Fibroblast of the conjunctiva (primary cell): ENCODE results near the gene ADGRV1.

Experiments used
- DNase-seq: peaks from one replicate; pipeline ENCODE4 v3.0.0-alpha.2; 2010; ENCODE audit warnings: low read depth

ADGRV1 gene

DNA sequence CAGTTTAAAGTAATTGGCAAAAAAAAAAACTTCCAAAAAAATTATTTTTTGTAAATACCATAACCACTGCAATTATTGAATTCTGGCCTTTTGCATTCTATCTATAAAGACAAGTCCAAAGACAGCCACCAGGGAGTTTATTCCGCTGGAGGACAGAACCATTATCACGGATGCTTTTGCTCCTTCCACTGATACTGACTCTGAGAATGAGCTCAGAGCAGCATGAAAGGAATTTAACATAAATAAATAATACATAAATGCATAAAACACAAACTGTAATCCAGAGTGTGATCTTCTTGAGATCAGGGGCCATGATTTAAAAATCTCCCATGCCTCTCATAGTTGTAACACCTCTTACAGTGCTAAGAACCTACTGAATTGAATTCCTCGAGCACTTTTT, 559.8 kb downstream of the ADGRV1 start:
- no peak for DNase-seq

DNA sequence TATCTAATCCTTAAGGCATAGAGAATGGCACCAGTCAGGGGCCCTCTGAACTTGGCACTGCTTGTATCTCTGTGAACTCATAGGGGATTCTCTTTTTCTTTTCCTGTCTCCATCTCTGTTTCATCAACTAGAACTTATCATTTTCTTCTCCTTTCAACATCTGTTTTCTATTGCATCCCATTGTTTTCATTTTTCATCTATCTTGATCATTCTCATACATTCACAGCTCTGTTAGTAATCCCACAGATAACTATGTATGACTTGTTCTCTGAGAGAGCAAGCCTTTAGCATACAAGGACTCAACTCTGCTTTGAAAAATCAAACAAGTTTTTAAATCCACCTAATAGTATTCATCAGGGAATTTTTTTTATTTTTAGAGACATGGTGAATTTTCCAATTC, 560.2 kb downstream of the ADGRV1 start:
- DNase-seq = peak; percentile 21

DNA sequence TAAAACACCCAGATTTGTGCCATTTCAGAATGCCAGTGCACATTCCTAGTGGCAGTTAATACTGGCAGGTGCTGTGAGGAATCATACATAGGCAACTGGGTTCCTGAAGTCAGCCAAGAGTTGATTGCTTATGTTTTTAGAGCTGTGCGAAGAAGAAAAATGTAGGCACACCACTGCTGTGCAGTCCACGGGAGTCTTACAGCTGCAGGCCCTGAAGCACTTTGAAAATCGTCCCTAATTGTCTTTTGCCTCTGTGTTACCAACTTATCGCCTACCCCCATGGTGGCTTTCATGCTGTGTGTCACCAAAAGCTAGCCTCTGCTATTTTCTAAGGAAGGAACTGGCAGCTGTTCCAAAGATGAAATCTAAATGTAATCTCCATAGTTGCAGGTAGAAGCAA, 560.6 kb downstream of the ADGRV1 start:
- DNase-seq = no peak

DNA sequence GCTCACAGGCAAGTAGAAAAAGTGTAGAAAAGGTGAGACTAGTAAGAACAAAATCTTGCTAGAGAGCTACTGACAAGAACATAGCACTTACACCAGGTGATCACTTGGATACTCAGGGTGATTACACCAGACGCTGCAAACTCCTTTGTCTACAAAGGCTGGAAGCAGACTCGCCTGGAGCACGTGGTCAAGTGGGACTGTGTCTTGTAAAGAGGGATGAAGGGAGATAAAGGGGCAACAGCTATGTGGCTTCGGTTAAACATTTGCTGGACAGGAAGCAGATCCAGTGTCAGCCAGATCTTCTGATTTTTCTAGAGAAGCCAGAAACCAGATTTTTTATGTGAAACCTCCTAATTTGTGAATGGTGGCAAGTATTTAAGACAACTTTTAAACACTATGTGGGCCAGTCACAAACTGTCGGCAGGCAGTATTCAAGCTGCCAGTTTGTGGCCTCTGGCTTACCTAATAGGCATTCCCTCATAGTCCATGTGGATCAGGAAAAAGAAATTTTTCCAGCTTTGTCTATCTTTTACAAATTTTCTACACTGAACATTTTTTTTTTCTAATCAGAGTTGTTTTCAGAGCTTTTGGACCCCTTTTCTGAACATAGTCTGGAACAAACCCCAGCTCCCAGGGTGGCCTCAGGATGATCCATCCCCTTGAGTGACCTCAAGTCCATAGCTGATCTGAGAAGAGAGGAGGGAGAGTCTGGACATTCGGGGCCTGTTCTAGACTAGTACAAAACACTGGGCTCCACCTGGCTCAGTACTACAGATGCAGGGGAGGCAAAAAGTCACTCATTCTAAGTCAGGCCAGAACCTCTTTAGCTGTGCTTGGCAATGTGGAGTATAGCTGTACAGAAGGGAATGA, 561.6 kb downstream of the ADGRV1 start:
- DNase-seq = no peak

DNA sequence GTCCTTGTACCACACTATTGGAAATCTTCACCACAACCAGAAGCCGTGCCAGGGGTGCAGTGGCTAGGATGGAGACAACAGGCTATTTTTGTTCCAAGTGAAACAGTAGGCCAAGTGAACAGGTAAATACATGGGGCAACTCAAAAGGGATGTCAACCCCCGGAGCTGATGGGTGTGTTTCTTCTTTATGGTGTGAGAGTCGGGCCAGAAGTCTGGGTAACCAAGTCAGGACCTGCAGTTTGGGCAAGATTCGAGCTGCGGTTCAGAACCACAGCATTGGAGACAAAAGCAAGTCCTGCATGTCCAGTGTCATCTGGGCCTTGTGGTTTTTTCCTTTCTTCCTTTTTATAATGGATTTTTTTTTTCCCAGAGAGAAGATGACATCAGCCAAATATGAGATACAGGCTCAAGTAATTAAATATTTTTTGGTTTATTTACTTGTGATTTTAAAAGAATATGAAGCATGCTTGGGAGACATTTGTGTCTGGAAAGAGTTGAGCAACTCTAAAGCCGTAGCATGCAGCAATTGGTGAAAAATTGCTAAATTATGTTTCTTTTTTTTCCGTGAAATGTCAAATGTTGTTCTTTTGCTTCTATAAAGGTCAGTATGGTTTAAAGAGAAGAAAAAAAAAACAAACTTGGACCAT, 562.9 kb downstream of the ADGRV1 start:
- DNase-seq = no peak

DNA sequence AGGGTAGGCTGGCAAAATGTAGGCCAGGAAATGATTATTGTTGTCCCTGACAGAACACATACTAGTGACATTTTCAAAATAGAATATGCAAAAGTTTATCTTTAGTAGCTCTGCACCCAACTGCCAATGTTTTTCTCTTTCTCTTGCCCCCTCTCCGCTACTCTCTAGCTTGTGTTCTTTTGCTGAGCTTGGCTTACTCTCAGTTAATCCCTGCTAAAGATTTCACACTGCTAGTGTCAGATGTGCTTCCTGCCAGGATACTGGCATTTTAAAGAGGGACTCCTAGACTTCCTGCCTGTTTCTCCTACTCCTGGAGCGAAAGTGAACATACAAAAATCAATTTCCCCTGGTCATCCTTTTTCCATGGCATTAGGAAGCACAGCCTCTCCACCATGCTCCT, 564.1 kb downstream of the ADGRV1 start:
- DNase-seq = no peak

DNA sequence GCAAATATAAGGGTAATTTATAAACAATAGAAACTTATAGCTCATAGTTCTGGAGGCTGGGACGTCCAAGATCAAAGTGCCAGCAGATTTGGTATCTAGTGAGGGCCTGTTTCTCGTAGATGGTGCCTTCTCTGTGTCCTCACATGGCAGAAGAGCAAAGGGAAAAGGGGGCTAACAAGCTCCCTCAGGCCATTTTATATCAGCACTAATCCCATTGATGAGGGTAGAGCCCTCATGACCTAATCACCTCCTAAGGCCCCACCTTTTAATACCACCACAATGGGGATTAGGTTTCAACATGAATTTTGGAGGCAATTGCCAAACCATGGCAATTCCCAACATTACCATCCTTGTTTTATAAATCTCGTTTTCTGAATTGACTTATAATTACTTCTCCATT, 564.7 kb downstream of the ADGRV1 start:
- no peak for DNase-seq

DNA sequence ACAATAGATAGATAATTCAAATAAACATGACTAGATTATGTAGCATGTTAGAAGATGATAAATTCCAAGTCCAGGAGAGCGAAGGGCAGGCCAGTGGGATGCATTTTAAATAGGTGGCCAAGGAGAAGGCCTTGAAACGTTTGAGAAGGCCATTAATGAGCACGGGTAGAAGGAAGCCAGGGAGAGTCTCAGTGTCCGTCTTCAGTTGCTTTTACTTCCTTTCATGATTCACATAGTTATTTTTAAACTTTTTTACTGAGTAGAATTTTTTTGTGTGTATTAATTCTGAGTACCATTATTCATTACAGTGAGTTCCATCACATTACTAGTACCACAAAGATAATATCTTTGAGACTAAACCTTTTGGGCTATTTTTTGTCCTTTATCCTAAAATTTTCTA, 565.3 kb downstream of the ADGRV1 start:
- no peak for DNase-seq

DNA sequence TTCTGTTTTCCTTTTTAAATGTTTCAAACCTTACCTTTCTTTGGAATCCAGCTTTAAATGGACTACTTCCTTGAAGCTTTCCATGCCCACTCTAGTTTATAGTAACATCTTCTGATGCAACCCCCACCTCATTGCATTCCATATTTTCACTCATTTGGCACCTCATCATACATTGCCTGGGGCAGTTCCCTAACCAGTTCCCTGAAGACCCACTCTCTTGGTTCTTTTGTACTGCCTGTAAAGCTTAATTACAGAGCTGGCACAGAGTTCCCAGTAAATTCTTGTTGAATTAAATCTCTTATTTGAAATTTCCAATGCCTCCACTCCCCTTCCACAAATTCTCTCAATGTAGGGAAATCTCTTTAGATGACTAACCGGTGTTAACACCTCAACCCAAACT, 567.3 kb downstream of the ADGRV1 start:
- no peak for DNase-seq

DNA sequence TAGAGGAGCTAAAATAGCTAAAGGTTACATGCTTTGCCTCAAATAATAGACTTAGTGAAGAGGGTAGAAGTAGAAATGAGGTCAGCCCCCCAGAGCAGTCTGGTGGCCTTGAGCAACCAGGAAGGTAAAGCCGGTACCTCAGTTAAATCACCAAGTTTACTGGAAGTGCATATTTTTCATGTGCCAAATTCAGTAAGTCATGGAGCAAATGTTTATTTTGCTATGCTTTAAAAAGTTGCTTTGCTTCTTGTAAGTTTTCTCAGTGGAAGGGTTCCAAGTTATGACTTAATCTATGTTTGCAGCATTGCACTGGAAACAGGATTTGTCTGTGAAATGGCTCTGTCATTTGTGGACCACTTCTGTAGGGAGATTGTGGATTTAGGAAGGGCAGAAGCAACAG, 567.9 kb downstream of the ADGRV1 start:
- peak; percentile 74 for DNase-seq

DNA sequence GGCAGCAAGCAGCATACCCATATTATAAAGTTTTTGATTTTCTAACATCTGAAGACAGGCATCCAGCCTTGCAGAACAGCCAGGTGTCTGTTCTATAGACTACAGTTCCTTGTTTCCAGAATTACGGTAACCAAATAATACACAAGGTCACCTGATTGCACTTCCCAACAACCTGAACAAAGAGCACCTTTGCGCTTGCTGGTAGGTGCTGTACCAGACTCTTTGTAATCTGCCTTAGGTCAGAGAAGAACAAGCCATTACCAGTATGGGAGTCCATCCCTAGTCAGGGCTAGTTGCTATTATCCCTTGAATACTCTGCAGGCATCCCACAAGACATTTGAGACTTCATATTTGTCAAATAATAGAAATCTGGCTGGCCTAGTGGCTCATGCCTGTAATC, 568.3 kb downstream of the ADGRV1 start:
- no peak for DNase-seq

DNA sequence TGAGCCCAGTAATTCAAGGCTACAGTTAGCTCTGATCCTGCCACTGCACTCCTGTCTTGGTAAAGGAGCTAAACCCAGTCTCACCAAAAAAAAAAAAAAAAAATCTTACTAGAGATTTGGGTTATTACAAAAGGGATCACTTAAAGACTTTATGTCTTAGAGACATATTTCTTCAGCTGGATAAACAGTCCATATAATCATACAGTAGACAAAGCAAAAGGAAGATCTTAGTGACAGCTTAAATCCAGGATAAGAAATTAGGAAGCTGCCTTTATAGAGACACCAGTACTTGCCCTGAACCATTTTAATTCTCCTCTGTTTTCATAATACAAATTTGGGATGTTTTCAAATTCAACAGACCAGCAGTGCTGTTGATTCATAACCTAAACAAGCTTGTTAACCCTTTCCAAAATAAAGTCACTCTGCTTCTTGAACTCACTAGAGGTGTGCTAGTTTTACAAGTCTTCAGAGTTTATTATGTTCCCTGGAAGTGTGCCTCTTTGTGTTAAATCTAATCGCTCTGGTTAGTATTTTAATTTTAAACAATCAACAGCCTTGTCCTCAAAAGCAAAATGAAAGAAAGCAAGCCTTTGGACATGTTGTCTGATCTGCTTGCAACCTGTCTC, 569.0 kb downstream of the ADGRV1 start:
- no peak for DNase-seq

DNA sequence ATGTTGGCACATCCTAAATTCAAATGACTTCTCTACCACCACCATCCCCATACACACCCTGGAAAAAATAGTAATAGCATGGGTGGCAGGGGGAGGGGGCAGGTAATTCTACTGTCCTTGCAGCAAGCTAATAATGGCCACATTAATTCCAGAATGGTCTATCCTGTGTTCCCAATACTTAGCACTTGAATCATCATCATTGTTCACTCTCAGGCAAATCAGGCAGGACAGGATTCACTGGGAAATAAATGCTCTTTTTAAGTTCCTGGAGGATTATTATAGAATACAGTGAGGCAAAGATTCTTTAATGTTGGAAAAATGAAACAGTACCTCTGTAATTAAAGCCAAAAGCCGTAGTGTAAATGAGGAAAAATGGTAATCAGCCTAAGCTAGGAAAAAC, 570.0 kb downstream of the ADGRV1 start:
- DNase-seq = no peak

DNA sequence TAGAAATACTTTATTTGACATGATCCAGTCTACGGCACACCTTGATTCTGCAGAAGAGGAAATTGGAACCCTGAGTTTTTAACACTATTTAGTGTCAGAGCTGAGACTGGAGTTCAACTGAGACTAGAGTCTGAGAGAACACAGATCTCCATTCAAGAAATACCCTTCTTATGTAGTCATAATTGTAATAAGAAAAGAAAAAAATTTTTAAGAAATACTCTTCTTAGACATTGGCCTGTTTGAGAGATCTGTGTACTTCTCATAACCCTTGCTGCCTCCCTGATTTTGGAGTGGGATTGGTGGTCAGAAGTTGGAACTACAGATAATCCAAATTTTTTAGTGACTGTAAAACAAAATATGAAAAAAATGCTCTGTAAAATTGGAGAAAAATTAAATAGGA, 571.2 kb downstream of the ADGRV1 start:
- no peak for DNase-seq

DNA sequence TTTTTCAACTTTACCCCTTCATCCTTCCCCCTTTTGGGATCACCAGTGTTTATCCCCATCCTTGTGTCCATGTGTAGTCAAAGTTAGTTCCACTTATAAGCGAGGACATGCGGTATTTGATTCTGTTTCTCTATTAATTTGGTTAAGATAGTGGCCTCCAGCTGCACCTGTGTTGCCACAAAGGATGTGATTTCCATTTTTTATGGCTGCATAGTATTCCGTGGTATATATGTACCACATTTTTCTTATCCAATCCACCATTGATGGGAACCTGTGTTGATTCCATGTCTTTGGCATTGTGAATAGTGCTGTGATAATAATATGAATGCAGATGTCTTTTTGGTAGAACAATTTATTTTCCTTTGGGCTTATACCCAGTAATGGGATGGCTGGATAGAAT, 572.2 kb downstream of the ADGRV1 start:
- DNase-seq = no peak

DNA sequence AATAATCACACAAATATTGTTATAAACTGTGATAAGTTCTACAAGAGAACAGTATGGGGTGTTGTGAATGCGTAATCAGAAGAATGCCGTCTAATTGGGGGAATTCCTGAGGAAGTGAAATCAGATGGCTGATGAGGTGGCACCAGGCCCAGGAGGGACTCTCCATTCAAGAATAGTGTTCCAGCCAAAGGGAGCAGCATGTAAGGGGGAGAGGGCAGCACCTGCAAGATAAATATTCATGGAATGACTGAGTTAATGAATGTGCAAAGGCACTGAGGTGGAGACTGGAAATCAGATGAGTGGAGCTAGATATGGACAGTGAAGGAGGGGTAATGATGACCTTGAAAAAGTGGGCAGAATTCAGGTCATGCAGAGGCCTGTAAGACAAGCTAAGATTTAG, 574.0 kb downstream of the ADGRV1 start:
- no peak for DNase-seq

DNA sequence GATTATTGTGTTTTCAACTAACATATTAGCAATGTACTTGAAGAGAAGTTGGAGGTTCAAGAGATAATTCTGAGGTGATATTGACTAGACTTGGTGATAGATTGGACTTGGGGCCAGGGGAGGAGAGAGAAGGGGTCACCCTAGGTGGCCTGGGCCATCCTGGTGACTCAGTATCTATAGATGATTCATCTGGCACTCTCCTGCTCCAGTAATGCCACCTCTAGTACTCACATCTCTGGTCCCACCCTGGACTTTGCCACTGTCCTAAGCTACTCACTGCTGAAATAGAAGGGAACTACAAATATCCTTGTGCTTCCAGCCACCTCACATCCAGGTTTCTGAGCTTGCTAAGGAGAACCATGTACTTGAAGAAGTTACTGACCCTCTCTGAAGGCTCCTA, 574.6 kb downstream of the ADGRV1 start:
- no peak for DNase-seq

DNA sequence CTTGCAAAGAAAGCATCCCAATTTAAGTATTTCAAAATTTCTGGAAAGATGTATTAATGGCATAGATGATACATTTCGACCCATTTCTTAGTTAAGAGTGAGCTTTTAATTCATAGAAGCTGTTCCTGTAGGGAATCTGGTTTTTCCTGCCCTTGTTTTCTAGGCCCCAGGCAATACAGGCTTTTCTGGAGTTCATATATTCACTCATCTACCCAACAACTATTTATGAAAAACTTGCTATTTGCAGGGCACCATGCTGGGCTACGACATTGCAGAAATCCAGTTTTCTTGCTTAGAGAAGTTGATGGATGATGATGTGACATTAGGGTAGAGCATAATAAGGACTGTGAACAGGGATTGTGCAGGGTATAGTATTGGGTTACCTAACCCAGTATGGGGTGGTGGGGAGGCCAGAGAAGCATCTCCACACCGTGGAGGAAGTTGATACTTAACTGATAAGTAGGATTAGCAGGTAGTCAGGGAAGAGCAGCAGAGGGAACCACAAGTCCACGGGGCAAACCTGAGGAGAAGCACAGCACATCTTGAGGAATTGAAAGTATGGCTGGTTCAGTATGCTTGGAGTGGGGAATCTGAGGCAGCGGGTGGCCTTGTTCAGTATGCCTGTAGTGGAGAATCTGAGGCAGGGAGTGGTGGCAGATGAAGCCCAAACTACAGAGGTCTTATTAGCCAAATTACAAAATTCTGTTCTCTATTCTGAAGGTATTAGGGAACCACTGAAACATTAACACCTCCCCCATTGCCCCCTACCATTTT, 577.1 kb downstream of the ADGRV1 start:
- no peak for DNase-seq

DNA sequence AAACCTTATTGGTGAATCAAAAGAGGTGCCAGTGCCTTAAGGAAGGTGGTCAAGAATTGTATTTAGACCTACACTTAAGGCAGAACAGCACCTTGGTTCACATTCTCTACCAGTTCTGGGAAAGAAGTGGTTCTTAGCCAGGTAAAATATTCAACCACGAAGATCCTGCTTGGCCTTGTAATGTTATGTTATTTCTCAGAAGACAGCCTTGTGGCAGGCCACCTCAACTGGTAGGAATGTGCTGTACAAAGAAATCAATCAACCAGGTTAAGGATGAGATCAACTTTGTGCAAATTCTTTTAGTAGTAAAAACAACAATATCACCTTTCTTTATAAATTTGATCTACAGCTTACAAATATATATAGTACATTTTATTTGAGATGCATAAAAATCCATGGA, 577.7 kb downstream of the ADGRV1 start:
- DNase-seq = no peak

DNA sequence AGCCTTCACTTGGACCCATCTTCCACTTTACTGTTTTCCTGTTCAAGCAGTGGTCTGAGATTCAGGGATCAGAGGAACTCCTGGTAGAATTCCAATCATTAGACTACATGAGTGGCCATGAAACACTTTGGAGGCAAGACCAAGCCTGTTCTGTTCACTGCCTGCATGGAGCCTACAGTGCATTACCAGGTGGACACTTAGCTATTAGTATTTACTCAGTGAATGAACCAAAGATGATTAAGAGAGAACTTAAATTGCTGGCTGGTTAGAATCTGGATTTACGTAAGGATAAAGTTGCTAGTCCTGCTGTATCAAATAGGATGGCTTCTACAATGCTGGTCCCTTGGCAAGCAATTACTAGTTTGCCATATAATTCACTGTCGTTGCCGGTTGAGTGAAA, 579.0 kb downstream of the ADGRV1 start:
- no peak for DNase-seq

DNA sequence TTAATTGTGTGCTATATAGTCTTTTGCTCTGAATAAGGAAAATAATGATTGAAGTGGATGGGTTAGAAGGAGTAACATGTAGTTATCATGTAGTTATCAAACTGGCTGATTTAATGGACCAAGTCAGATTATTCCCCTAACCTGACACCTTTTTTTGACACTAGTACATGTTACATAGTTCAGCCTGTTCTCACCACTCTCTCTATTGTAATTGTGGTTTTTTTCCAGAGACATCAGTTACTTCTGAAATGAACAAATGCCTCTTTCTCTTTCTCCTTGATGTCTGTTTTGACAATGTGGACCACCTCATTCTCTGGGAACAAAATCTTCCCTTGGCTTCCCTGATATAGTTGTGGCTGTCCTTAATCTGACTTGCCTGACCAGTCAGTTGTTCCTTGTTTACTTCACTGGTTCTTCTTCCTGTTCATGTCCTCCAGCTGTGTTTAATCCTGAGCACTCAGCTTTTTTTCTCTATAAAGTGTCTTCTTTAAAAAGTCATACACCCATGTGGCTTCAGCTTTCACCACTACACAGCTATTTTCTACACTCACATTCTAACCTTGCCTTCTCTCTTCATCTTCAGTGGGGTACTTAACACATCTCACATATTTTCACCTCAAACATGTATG, 581.1 kb downstream of the ADGRV1 start:
- DNase-seq = no peak

DNA sequence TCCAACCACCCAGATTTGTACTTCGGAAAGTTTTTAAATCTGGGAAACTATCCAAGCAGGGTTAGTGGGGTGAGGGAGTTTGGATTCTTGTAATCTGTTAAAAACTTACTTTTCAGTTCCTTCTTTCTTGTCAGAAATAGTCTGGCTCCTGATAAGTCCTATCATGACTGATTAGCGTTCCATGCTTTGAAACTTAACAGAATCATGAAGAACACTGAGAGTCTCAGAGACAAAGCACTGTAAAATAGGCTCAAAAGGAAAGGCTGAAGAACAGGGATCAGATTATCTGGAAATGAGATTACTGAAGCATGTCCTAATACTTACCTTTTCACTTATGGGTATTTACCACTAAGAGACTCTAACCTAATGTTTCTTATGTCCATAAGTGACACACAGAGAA, 582.1 kb downstream of the ADGRV1 start:
- no peak for DNase-seq
